Ovary (tissue), 9 donors: ENCODE data around the gene CAPZB. TPM values are rescaled to one million over a fixed set of nuclear protein-coding genes. Genes with fewer than 3 reads are reported as not detected.

Experiments used
- DNase-seq, 5 donors: peaks; one replicate each; pipeline ENCODE4 v3.0.0-alpha.2; 2019 to 2020
- H3K27ac ChIP-seq, 2 donors: fragments of 200-600 bp; one replicate each; pipeline versions ENCODE4 v1.5.1 to v1.8.0; 2019 to 2022
- H3K27me3 ChIP-seq: fragments of 200-600 bp; one replicate; pipeline ENCODE4 v1.8.0; 2022
- H3K36me3 ChIP-seq: fragments of 200-600 bp; sonication (generic); one replicate; pipeline ENCODE4 v1.5.1; 2019
- H3K4me1 ChIP-seq: one replicate; pipeline ENCODE4 v1.8.1; 2013; ENCODE audit warnings: mild to moderate bottlenecking, moderate library complexity; ENCODE audit not compliant: insufficient read depth
- H3K4me3 ChIP-seq: fragments of 200-600 bp; sonication (generic); one replicate; pipeline ENCODE4 v1.5.1; 2017
- H3K9me3 ChIP-seq, 2 donors: fragments of 200-600 bp in 1 of 2; sonication (generic) in 1 of 2; one replicate each; pipeline versions ENCODE4 v1.5.1 to v1.8.1; 2013 to 2019; ENCODE audit warnings: mild to moderate bottlenecking in 1 of 2, moderate library complexity in 1 of 2
- CTCF ChIP-seq, 3 donors: fragments of 450-650 bp in 2 of 3; fragments of 200-600 bp in 1 of 3; IDR thresholded peaks; one replicate each; pipeline versions ENCODE4 v1.5.1 to v1.8.0; 2016 to 2022; ENCODE audit warnings: antibody characterized with exemption in 3 of 3, mild to moderate bottlenecking in 1 of 3
- EP300 ChIP-seq: sonication (generic); formaldehyde crosslinking; IDR thresholded peaks from one replicate; pipeline ENCODE4 v1.6.1; 2017; ENCODE audit warnings: antibody characterized with exemption
- POLR2A ChIP-seq: fragments of 450-650 bp; IDR thresholded peaks from one replicate; pipeline ENCODE4 v1.6.1; 2017; ENCODE audit warnings: antibody characterized with exemption, mild to moderate bottlenecking, moderate library complexity
- WGBS, 3 donors: extraction: QIAGEN DNeasy Blood & Tissue Kit in 1 of 3; methylation state at CpG; one replicate each; pipeline versions ENCODE4 v1.1.5 to v1.1.7; 2013 to 2017; 5-methylcytosine and 5-hydroxymethylcytosine counted together
- intact Hi-C, 4 donors: fragments of 100-400 bp; cut with DNase I; formaldehyde crosslinking; loops; one replicate each; pipeline versions ENCODE4 v1.11.0 to v1.15.1; 2022 to 2023
- polyA plus RNA-seq, 2 donors: library from polyadenylated mRNA; stranded (reverse); fragments of 200-250 nt in 1 of 2; fragments of 350-450 nt in 1 of 2; fragmentation: Illumina TruSeq in 1 of 2; extraction: RNeasy Lipid Tissue Mini Kit (QIAGEN cat#74804) in 1 of 2; gene quantifications; one replicate each; pipeline ENCODE4 v1.2.3, GENCODE V29; 2013 to 2014
- total RNA-seq, 7 donors: library from RNA; depleted of rRNA in 2 of 7; stranded (reverse); fragments of >200 nt in 2 of 7; fragmentation: NEBNext Ultra II Directional in 3 of 7; extraction: Animal tissue kit (Norgen Biotek cat#: 25700) in 3 of 7; gene quantifications; one replicate each; pipeline versions ENCODE4 v1.1.0 to v1.2.4, GENCODE V29; 2016 to 2023
- donor health status: DM: no; HTN: no; CAD: no; lungs with moderate emphysema.
- donor health status: DM: no; HTN: no; CAD: no.
- donor health status: Bipolar disorder and iron deficiency.
- donor health status: DM: yes; HTN: yes; CAD: no.
- donor health status: DM: no; HTN: no; CAD: no.
- donor health status: DM: yes; HTN: yes; CAD: no.

The CAPZB gene
- total and polyA plus RNA-seq, 9 donors = 85.0 to 391 (median 258) TPM

DNA sequence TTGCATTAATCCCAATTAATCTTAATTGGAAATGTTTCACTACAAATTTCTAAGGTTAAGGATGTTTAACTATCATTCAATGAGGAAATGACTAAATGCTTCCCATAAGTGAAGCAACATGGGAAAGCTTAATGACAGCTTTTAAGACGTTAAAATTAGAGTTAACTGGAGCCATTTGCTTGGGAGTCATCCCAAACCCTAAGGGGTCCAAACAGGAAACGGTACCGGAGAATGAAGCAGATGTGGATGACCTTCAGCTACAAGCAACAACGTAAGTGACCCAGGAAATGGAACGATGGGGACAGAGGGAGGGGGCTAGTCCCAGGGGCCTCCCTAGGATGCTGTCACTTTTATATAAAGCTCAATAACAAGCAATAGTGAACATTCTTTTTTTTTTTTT is 62.2 kb downstream of the CAPZB start:
- peak in 1 of 5 donors; percentile 26 for DNase-seq
- intact Hi-C loops = no loop called here
- Histone ChIP-seq H3K9me3 (no peaks in the 10 kb centered on the region), H3K36me3 (no peaks in the 10 kb centered on the region), H3K27ac (peak overlapping the region in 1 of 2 donors; percentile 41), H3K4me1 (peaks cover 50% of the 10 kb centered on the region), H3K4me3 (no peak overlapping the region), H3K27me3 (no peaks in the 10 kb centered on the region)
- 4 to 16% (median 10%) methylated on average over 5 of the region's 5 CpGs for WGBS, 3 donors
- no peak for TF ChIP-seq EP300
- no peak for TF ChIP-seq CTCF (IDR thresholded peaks at IDR 0.05)
- no peak for TF ChIP-seq POLR2A

GRCh38 chr1:19421365-19421764 is 64.0 kb downstream of the CAPZB start:
- DNase-seq = no peak

GRCh38 chr1:19420606-19421005 is 64.7 kb downstream of the CAPZB start:
- Histone ChIP-seq H3K36me3 (no peaks in the 10 kb centered on the region), H3K27me3 (no peaks in the 10 kb centered on the region), H3K9me3 (no peaks in the 10 kb centered on the region), H3K27ac (no peak overlapping the region), H3K4me3 (no peak overlapping the region), H3K4me1 (peaks cover 40% of the 10 kb centered on the region)
- TF ChIP-seq POLR2A (no peak), EP300 (no peak), CTCF (IDR thresholded peaks at IDR 0.05) (no peak)
- no peak for DNase-seq
- intact Hi-C loops = no loop called here
- WGBS, 3 donors = 85 to 91% (median 90%) methylated on average over 4 of the region's 4 CpGs

More at GRCh38 chr1:19421365-19421764, 64.0 kb downstream of the CAPZB start:
- Histone ChIP-seq H3K27me3 (no peaks in the 10 kb centered on the region), H3K4me1 (peaks cover 43% of the 10 kb centered on the region), H3K9me3 (no peaks in the 10 kb centered on the region), H3K27ac (no peak overlapping the region), H3K4me3 (no peak overlapping the region), H3K36me3 (no peaks in the 10 kb centered on the region)
- 57 to 75% (median 66%) methylated on average over 4 of the region's 4 CpGs for WGBS, 3 donors
- no peak for TF ChIP-seq EP300
- no peak for TF ChIP-seq POLR2A
- no peak for TF ChIP-seq CTCF (IDR thresholded peaks at IDR 0.05)
- intact Hi-C loops = no loop called here

GRCh38 chr1:19419691-19420090 is 65.6 kb downstream of the CAPZB start:
- no peaks in the 10 kb centered on the region for H3K27me3 ChIP-seq
- H3K9me3 ChIP-seq = no peaks in the 10 kb centered on the region
- WGBS, 3 donors = 71 to 82% (median 81%) methylated on average over 9 of the region's 9 CpGs
- intact Hi-C loops = no loop called here
- peaks cover 42% of the 10 kb centered on the region for H3K4me1 ChIP-seq
- H3K27ac ChIP-seq = peak overlapping the region in 1 of 2 donors; percentile 17
- DNase-seq = no peak
- no peak overlapping the region for H3K4me3 ChIP-seq
- no peak for TF ChIP-seq CTCF (IDR thresholded peaks at IDR 0.05)
- TF ChIP-seq EP300 = no peak
- TF ChIP-seq POLR2A = no peak
- H3K36me3 ChIP-seq = no peaks in the 10 kb centered on the region
